Iris pigment epithelial cell (primary cell): Measurements from ENCODE around the gene RAX2.

Source experiments
- DNase-seq: peaks from one replicate; pipeline ENCODE4 v3.0.0-alpha.2; 2011; ENCODE audit warnings: low read depth

RAX2 gene

DNA sequence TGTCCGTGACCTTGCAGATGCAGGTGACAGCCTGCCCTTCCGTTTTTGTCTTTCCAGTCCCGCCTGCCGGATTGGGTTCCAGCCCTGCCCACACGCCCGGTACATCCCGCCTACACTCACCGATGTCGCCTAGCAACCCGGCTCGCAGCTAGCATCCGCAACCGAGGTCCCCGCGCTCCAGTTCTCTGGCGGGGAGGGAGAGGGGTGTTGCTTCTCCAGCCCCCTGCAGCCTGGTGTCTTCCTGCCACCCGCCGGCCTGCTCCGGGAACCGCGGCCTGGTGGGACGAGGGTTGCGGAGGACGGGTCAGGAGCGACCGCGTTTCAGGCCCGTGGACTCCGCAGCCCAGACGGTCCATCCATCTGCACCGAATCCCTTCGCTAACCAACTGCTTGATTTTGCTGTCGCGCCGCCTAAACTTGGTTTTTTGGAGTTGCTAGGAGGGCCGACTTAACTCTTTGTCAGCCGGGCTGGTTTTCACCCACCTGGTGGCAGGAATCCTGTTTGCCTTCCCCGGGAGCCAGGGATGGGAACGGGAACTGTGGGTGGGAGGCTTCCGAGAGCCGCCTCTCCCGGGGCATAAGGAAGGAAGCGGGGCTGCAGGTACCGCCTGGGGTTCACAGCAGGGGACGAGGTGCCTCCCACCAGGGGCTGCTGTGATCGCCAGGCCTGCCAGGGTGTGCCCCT lies 29.5 kb upstream of the RAX2 start:
- no peak for DNase-seq

DNA sequence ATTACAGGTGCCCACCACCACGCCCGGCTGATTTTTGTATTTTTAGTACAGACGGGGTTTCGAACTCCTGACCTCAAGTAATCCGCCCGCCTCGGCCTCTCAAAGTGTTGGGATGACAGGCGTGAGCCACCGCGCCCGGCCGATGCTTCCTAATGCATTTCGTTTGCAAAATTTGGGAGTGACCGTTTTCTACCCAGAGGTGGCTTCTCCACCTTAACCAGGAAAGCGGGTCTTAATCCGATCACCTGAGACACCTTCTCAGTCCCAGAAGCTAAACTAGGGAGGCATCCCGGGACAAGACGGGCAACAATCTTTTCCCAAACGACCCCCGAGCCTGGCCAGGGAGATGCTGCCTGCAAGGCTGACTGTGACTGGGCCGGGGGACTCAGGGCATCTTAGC lies 29.0 kb upstream of the RAX2 start:
- no peak for DNase-seq

DNA sequence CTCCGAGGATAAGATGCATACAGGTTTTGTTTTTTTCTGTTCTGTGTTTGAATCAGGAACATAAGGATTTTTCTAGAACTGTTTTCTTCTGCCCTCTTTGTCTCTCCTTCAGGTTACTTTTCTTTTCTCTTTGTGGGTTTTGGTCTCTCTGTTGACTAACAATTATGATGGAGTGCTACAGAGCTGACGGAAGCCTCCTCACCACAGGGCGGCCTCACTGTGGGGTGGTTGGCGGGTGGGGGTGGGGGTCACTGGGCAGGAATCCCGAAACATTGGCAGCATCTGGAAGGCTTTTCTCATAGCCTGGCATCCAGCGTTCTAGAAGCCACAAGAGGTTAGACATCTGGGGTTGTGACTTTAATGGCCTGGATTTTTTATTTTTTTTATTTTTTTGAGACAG lies 26.1 kb upstream of the RAX2 start:
- no peak for DNase-seq

DNA sequence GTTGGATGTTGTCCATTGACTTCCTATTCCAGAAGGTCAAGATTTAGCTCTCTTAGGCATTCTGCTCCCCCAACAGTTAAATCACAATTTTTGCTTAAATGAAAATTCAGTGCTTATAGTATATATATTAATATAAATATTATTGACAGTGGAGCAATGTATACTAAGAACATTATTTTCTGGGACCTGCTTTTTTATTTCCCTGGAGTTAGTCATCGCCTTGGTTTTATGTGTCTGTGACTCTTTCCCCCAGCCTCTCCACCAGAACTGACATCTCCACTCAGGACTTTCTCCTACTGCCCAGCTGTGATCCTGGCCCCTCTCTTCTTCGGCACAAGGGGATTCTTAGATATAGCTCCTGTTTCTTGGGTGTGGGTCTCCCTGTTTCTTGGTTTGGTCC lies 24.3 kb upstream of the RAX2 start:
- no peak for DNase-seq

DNA sequence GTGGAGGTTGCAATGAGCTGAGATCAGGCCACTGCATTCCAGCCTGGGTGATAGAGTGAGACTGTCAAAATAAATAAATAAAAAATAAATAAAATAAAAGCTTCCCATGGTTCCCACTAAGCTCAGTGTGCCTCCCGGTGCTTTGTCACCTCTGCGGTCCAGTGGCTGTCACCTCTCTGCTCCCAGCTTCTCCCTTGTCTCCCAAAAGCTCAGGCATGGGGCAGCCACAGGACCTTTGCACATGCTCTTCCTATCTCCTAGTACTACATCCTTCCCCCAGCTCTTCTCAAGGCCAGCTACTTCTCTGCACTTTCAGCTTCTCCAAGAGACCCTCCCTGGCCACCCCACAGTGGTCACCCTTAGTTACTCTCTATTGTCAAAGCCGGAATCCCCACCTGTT lies 21.8 kb upstream of the RAX2 start:
- DNase-seq: no peak

DNA sequence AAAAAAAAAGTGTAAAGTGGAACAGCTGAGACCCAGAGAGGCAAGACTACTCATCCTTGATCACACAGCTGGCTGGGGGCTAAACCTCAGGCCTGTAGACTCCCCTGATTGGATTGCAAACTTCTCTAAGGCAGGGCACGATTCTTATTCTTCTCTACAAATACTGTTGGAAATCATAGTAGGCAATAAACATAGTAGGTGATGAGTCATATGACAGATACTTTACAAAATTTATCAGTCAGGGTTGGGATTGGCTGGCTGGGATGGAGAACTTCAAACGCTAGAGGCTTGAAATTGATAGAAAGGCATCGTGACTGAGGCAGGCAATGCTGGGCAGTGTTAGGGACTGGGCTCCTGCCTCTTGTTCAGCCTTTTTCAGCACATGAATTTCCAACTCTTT lies 20.1 kb upstream of the RAX2 start:
- no peak for DNase-seq

DNA sequence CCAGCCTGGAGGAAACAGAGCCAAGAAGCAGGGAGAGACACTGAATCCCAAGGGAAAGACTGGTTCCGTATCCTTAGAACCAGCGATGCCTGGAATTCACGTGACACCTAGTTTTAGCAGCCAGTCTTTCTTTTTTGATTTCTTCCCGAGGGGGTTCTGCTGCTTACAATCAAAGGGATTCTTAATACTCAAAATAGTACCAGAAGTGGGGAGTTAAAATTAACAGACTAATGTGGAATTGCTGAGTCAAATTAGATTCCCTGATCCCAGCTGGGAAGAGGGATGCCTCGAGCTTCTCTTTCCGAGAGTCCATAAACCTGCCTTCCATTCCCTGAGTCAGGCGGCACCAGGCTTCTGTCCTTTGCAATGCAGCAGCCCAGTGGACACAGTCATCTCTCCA lies 18.9 kb upstream of the RAX2 start:
- no peak for DNase-seq

DNA sequence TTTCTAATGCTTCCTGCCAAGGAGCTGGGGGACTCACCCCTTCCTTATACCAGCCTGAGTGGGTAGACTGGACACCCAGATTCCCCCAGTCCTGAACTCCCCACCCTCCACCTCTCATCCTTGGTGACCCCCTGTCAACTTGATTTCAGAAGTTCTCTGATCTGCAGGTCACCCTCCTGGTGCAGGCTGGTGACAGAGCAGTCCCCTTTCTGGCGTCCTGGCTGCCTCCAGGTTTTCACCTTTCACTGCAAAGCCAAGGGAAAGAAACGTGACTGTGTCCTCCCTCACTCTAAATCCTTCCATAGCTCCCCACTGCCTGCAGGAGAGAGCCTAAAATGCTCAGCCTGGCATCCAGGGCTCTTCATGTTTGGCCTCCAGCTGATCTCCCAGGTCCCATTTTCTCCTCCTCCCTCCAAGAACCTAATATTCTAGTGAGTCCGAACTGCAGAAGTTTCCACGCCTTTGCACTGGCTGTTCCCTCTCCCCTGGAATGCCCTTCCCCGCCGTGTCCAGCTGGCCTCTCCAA lies 18.2 kb upstream of the RAX2 start:
- DNase-seq: no peak

DNA sequence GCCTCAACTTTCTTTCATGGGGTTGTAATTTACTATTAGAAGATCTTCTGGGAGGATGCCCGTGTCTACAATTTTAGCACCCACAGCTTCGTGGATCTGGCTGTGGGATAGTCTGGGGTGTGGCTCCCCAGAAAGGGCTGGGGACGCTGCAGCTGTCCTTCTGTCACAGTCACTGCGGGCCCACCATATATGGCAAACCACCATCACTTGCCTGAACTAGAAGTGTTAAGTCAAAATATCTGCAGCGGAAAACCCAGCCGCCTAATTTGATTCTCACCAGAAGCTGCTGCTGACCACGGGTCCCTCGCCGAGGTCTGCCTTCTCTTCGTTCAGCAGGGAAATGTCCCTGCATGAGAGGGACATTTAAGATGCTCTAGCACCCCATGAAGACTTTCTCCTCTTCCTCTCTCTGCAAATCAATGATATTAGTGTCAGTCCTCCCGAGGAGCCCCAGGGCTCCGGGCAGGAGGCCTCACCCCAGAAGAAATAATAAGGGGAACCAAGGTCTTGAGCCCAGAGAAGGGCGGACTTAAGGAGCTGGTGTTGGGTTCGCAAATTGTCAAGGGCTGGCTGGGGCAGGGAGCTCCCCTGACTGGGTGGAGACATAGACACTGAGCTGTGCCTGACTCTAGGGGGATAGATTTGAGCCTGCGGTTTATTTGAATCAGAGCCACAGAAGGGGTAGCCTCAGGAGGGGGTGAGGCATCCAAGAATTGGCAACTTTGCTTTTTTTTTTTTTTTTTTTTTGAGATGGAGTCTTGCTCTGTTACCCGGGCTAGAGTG lies 17.2 kb upstream of the RAX2 start:
- no peak for DNase-seq

DNA sequence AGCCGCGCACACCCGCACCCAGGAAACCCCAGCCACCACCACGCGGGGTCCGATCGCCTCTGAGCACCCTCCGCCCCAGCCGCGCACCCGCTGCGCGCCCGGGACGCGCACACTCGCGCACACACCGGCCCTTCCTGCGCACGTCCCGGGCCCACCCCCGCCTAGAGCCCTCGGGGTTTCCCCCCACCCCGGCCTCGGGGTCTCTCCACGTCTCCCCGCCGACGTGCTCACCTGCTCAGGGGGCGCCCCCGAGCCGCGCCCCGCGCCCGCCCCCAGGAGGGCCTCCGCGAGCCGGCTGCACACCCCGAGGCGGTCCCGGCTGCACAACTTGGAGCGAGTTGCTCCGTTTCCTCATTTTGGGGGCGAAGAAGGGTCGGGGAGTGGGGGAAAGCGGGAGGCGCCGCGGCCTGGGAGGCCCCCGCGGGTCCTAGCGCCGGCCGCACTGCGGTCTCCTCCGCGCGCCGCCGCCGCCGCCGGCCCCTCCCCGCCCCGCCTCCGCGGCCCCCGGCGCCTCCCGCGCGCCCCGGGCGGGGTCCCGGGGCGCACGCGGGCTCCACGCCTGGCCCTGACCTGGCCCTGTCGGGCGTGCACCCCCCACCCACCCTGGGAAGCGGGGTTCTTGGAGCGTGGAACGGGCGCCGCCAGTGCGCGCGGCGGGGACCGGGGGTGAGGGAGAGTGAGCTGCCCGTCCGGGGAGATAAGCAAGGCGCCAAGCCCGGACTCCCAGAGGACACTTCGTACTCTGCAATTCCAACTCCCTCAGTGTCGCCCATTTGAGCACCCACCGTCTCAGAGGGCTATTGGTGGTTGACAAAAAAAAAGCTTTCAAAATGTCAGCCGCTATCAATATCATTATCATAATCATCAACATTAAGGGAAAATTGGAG lies 14.2 kb upstream of the RAX2 start, which contains the start of gene MATK:
MATK (minus strand) TSS at position 444 of the 887 bp plus-strand sequence. CDS start 1,246 bp downstream, outside the sequence.
- DNase-seq: no peak

DNA sequence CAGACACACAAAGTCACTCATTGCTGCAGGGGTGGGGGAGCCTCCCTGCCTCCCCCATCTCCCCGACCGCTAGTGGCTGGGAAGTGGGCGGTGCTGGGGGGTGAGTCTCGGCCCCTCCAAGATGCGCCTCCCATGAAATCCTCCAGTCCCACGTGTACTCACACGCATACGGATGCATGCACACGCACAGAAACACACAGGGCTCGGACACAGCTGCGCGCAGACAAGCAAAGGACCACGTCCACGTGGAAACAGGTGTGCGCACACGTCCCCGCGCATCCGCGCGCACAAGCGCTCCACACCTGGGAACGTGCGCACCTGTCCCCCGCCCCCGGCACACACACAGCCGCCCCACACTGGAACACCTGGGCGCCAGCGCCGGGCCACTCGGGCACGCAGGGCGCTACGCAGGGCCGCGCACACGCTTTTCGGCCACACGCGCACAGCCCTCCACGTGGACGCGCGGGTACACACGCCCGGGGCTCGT lies 13.5 kb upstream of the RAX2 start:
- no peak for DNase-seq

DNA sequence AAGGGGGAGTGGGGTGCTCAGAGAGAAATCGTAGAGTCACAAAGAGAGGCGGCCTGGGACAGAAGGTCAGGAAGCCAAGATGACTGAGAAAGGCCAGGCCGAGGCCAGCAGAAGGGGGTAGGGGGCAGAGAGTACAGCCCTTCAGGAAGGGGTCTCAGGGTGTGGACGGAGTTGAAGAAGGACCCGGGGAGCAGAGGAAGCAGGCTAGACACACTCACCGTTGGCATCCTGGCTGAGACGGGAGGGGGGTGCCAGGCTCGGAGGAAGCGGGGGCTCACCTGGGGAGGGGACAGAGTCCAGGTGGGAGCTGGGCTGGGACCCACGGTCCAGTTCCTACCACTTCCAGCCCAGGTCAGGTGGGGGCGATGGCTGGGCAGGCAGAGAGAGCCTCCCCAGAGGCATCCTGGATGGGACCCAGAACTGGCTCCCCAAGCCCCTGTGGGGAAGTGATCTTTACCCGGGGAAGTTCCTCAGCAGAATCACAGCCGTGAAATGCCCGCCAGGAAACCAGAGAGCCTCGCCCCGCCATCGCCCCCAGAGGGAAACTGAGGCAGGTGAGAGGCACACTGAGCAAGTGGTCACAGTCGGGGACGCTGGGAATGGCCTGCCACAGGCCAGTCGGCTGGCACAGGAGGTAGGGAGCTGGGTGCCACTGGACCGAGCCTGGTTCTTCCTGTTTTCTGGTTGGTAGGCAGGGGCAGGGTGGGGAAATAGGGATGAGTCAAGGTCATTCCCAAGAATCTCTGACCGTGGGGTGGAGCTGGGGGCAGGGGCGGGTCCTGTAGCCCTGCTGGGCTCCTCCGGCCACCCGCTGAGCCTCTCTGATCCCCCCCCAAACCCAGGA lies 12.8 kb upstream of the RAX2 start:
- no peak for DNase-seq

DNA sequence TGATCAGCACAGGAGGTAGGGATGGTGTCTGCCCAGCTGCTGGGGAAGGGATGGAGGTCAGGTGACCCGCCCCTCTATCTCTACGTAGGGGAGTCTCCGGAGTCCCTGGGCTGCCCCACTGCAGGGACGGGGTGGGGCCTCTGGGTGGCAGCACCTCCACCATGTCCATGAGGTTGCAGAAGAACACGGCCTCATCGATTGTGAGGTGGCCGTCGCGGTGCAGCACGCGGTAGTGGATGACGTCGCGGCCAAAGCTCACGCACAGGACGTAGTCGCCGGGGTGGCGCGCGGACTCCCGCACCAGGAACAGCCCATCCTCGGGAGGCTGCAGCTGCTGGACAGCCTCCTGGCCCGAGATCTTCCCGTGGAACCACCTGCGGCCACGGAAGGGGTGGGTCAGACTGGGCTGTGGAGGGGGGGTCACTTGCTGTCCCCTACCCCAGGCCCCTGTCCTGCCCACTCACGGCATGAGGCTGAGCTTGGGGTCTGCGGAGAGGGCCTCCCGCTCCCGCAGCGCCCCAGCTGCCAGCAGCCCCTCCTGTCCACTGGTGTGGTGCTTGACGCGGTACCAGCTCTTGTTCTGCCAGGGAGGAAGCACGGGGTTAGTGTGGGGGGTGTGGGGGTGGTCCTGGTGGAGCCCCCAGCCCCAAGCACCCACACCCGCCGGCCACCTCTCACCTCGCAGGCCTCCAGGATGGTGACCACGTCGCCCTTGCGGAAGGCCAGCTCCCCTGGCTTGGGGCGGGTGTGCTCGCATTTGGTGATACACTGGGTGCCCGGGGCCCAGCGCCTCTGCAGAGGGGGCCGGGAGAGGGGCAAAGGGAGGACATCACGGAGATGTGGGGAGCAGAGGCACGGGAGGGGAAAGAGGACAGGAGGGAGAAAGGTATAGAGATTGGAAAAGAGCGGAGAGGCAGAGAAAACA lies 11.9 kb upstream of the RAX2 start:
- DNase-seq: no peak

DNA sequence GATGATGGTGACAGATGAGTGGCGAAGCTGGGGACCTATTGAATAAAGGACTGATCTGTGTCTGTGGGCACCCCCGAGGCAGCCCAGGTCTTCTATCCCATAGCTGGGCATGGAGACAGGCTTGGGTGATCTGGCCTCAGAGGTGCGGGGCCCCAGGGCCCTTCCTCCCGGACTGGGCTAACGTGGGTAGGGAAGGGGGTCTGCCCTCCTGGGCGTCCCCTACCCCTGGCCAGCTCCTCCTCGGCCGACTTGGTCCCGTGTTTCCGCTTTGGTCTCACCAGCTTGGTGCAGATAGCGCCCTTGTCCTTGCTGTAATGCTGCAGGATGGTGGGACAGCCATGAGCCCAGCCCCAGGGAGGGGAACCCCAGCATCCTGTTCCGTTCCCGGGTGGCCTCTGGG lies 10.9 kb upstream of the RAX2 start:
- DNase-seq: no peak

DNA sequence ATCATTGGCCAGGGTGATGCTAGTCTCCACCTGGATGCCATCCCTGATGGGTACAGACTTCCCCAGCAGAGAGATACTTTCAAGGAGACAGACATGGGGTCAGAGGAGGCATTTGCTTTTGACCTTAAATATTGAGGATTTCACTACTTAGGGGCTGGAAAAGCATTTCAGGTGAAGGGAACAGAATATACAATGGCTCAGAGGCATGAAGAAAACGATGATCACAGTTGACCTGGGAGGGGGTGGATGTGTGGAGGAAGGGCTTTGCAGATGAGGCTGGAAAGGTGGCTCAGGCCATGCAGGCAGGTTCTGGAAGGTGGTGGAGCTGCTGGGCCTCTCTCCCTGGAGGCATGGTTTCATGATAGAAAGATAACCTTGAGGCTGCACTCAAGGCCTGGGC lies 10.3 kb upstream of the RAX2 start:
- no peak for DNase-seq

DNA sequence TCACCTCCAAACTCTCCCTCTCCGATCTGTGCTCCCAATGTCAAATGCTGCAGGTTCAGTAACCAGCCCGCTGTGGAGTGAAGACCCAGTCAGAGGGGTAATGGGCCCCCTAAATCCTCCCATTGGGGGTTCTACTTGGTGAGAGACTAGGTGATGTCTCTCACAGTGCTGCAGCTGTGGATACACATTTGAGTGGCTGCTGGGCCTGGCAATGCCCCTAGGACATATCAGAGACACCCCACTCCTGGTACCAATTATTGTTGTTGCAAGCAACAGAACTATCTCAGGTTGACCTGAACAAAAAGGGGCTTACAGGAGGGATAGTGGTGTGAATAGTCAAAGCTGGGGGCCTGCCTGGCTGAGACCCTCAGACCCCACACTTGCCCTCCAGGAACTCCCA lies 9.6 kb upstream of the RAX2 start:
- DNase-seq: no peak

DNA sequence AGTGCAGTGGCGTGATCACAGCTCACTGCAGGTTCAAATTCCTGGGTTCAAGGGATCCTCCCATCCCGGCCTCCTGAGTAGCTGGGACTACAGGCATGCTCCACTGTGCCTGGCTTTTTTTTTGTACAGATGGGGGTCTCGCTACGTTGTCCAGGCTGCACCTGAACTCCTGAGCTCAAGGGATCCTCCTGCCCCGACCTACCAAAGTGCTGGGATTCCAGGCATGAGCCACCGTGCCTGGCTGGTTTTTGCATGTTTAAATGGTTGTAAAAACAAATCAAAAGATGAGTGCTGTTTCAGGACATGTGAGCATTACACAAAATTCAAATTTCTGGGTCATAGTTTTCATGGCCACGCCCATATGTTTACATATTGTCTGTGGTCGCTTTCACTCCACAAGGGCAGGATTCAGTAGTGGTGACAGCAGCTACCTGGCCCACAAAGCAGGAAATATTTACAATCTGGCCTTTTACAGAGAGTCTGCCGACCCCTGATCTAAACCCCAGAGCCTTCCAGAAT lies 8.8 kb upstream of the RAX2 start:
- DNase-seq: no peak

DNA sequence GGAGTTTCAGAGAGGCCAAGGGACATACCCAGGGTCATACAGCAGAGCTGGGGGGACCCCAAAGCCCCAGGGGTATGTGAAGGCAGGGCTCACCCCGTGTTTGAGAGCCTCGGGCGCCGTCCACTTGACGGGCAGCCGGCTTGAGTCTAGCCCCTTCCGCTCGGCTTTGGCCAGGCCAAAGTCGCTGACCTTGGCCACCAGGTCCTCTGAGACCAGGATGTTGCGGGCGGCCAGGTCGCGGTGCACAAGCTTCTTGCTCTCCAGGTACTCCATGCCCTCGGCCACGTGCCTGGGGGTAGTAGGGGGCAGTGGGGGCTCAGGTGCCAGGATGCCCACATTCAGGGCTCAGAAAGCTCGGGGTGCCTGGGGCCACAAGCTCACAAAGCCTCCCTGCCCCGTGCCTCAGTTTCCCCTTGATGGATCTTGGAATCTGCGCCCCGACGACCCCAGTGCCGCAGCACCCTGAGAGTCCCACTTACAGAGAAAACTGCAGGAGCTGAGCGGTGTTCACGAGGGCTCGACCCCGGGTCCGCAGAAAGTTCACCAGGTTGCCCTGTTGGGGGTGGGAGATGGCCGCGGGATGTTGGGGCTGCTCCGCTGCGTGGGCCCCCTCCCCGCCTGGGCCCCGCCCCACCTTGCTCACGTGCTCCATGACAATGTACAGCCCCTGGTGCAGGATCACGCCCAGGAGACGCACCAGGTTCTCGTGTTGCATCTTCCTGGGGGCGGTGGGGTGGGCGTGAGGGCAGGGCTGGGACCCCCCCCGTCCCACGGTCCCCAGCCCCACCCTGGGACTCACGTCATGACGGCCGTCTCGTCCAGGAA lies 7.1 kb upstream of the RAX2 start:
- no peak for DNase-seq
